ENCODE data around the gene ARL5C. TPM values are rescaled to one million over a fixed set of nuclear protein-coding genes. Genes with fewer than 3 reads are reported as not detected.
A peak's percentile ranks its signal among the peaks of the same experiment; 100 is the strongest.

ARL5C gene
- polyA plus RNA-seq, 1 donor (not counting 4 experiments of a cell fraction or from before 2014, with no cell fraction given): not detected

- H4K20me1 ChIP-seq (ENCODE audit: control insufficient read depth, extremely low read depth, insufficient read depth, low read length): no peaks in the 10 kb centered on the region
- H3K27ac ChIP-seq (ENCODE audit: control insufficient read depth, insufficient read depth, low read length): no peak overlapping the region
- no peaks in the 10 kb centered on the region for H3K79me2 ChIP-seq (ENCODE audit: control insufficient read depth, insufficient read depth, low read length)
- peaks cover 15% of the 10 kb centered on the region for H3K27me3 ChIP-seq (ENCODE audit: control insufficient read depth, extremely low read depth, insufficient read depth, low read length)
- dilution Hi-C loops (cut with MboI; ENCODE audit: extremely low pct_ligation_motif_present, low sequenced_read_pairs): no loop called here
- no peaks in the 10 kb centered on the region for H3K9me1 ChIP-seq (ENCODE audit: control insufficient read depth, extremely low read depth, insufficient read depth, low read length)
- H2AFZ ChIP-seq (ENCODE audit: control insufficient read depth, low read length): peak overlapping the region; percentile 76
- DNase-seq (ENCODE audit: low read depth, low spot score) (no peak), FAIRE-seq (no peak)
- TF ChIP-seq EZH2 (IDR thresholded peaks at IDR 0.05; ENCODE audit: low read length) (no peak), CTCF (optimal IDR thresholded peaks at IDR 0.05 in 1 of 3, IDR thresholded peaks at IDR 0.05 in 1 of 3, conservative IDR thresholded peaks at IDR 0.05 in 1 of 3; ENCODE audit: extremely low read depth in 1 of 3, insufficient read depth in 2 of 3, low read length in 3 of 3) (no peak)
- H3K4me1 ChIP-seq (ENCODE audit: control insufficient read depth, extremely low read depth, insufficient read depth, low read length): peaks cover 9% of the 10 kb centered on the region
- no peak overlapping the region for H3K9ac ChIP-seq (ENCODE audit: control insufficient read depth, extremely low read depth, insufficient read depth, low read length)
- H3K4me2 ChIP-seq (ENCODE audit: control insufficient read depth, extremely low read depth, insufficient read depth, low read depth, low read length): peak overlapping the region; percentile 73
- H3K9me3 ChIP-seq (ENCODE audit: control insufficient read depth, low read depth, low read length): no peaks in the 10 kb centered on the region
- no peaks in the 10 kb centered on the region for H3K36me3 ChIP-seq (ENCODE audit: control insufficient read depth in 2 of 2, extremely low read depth in 1 of 2, insufficient read depth in 2 of 2, low read length in 2 of 2)
- peak overlapping the region in 1 of 3 experiments; percentile 52 for H3K4me3 ChIP-seq (ENCODE audit: control insufficient read depth in 2 of 3, extremely low read depth in 1 of 3, insufficient read depth in 2 of 3, low read depth in 1 of 3, low read length in 3 of 3)
Measured at GRCh38 chr17:39165178-39165840, 652 bp downstream of the ARL5C start.

- peaks cover 9% of the 10 kb centered on the region for H3K4me1 ChIP-seq (ENCODE audit: control insufficient read depth, extremely low read depth, insufficient read depth, low read length)
- H3K27ac ChIP-seq (ENCODE audit: control insufficient read depth, insufficient read depth, low read length): no peak overlapping the region
- no peaks in the 10 kb centered on the region for H3K36me3 ChIP-seq (ENCODE audit: control insufficient read depth in 2 of 2, extremely low read depth in 1 of 2, insufficient read depth in 2 of 2, low read length in 2 of 2)
- H3K4me3 ChIP-seq (ENCODE audit: control insufficient read depth in 2 of 3, extremely low read depth in 1 of 3, insufficient read depth in 2 of 3, low read depth in 1 of 3, low read length in 3 of 3): peak overlapping the region in 1 of 3 experiments; percentile 52
- FAIRE-seq (peak; percentile 89), DNase-seq (ENCODE audit: low read depth, low spot score) (peak; percentile 44)
- H2AFZ ChIP-seq (ENCODE audit: control insufficient read depth, low read length): peak overlapping the region; percentile 76
- dilution Hi-C loops (cut with MboI; ENCODE audit: extremely low pct_ligation_motif_present, low sequenced_read_pairs): no loop called here
- no peaks in the 10 kb centered on the region for H3K79me2 ChIP-seq (ENCODE audit: control insufficient read depth, insufficient read depth, low read length)
- H3K27me3 ChIP-seq (ENCODE audit: control insufficient read depth, extremely low read depth, insufficient read depth, low read length): peaks cover 15% of the 10 kb centered on the region
- peak overlapping the region; percentile 73 for H3K4me2 ChIP-seq (ENCODE audit: control insufficient read depth, extremely low read depth, insufficient read depth, low read depth, low read length)
- TF ChIP-seq EZH2 (IDR thresholded peaks at IDR 0.05; ENCODE audit: low read length) (no peak), CTCF (optimal IDR thresholded peaks at IDR 0.05 in 1 of 3, IDR thresholded peaks at IDR 0.05 in 1 of 3, conservative IDR thresholded peaks at IDR 0.05 in 1 of 3; ENCODE audit: extremely low read depth in 1 of 3, insufficient read depth in 2 of 3, low read length in 3 of 3) (peak; percentile 92 to 96 (median 93))
- H3K9ac ChIP-seq (ENCODE audit: control insufficient read depth, extremely low read depth, insufficient read depth, low read length): no peak overlapping the region
- H3K9me3 ChIP-seq (ENCODE audit: control insufficient read depth, low read depth, low read length): no peaks in the 10 kb centered on the region
- no peaks in the 10 kb centered on the region for H3K9me1 ChIP-seq (ENCODE audit: control insufficient read depth, extremely low read depth, insufficient read depth, low read length)
- no peaks in the 10 kb centered on the region for H4K20me1 ChIP-seq (ENCODE audit: control insufficient read depth, extremely low read depth, insufficient read depth, low read length)
Measured at GRCh38 chr17:39164675-39165143, 1.3 kb downstream of the ARL5C start.
